Mammary epithelial cell (primary cell): ENCODE results near the gene PROC.

ENCODE experiments used
- CTCF ChIP-seq, 2 donors: IDR thresholded peaks in 1 of 2; conservative IDR thresholded peaks in 1 of 2; 2 replicates each; pipeline ENCODE4 v1.5.1; 2011 to 2012; ENCODE audit warnings: inconsistent platforms in 2 of 2, low read length in 2 of 2, mild to moderate bottlenecking in 2 of 2, control low read depth in 1 of 2, low read depth in 1 of 2; ENCODE audit not compliant: insufficient read depth in 1 of 2; ENCODE audit errors: extremely low read depth in 1 of 2
- EZH2 ChIP-seq: IDR thresholded peaks from 2 replicates; pipeline ENCODE4 v1.6.1; 2012; ENCODE audit warnings: low read length, inconsistent platforms, borderline replicate concordance

- TF ChIP-seq CTCF (conservative IDR thresholded peaks at IDR 0.05 in 1 of 2, IDR thresholded peaks at IDR 0.05 in 1 of 2; ENCODE audit: extremely low read depth in 1 of 2, insufficient read depth in 1 of 2, low read depth in 1 of 2, low read length in 2 of 2) (no peak), EZH2 (no peak)
Observed at GRCh38 chr2:127416506-127417001, 1.7 kb upstream of the PROC start.
